WI38 (cell line): ENCODE results near the gene SDF4.

Experiments
- H3K4me3 ChIP-seq: 2 replicates; pipeline ENCODE4 v1.5.1; 2011; ENCODE audit warnings: low read depth, mild to moderate bottlenecking, control low read depth, low read length
- CTCF ChIP-seq: IDR thresholded peaks from 2 replicates; pipeline ENCODE4 v1.5.1; 2012; ENCODE audit warnings: low read depth, mild to moderate bottlenecking, control low read depth, low read length

SDF4 gene

GRCh38 chr1:1215881-1216605 lies 15.8 kb downstream of the SDF4 start:
- no peak for TF ChIP-seq CTCF
- H3K4me3 ChIP-seq = no peak overlapping the region

- no peak overlapping the region for H3K4me3 ChIP-seq
- TF ChIP-seq CTCF = no peak
Measured at GRCh38 chr1:1215080-1215676, 16.6 kb downstream of the SDF4 start.

- H3K4me3 ChIP-seq = no peak within 1 kb of the TSS
- TF ChIP-seq CTCF = no peak
Measured at GRCh38 chr1:1213345-1214265, 18.2 kb downstream of the SDF4 start, which contains the start of gene TNFRSF4. TNFRSF4 (minus strand) TSS chr1:1214153; CDS start chr1:1214127, 26 bp downstream.

GRCh38 chr1:1212780-1213344 lies 18.9 kb downstream of the SDF4 start:
- TF ChIP-seq CTCF = no peak
- no peak overlapping the region for H3K4me3 ChIP-seq

GRCh38 chr1:1211541-1212441 lies 20.0 kb downstream of the SDF4 start:
- H3K4me3 ChIP-seq = no peak overlapping the region
- no peak for TF ChIP-seq CTCF

- H3K4me3 ChIP-seq = no peak overlapping the region
- TF ChIP-seq CTCF = no peak
Measured at GRCh38 chr1:1210726-1211540, 20.9 kb downstream of the SDF4 start.
